Epithelial cell of proximal tubule (primary cell): ENCODE measurements around the gene MRAP. TPM values are rescaled to one million over a fixed set of nuclear protein-coding genes. Genes with fewer than 3 reads are reported as not detected.

Source experiments
- DNase-seq: peaks from one replicate; pipeline ENCODE4 v3.0.0-alpha.2; 2011; ENCODE audit warnings: low read depth
- H3K4me3 ChIP-seq: 2 replicates; pipeline ENCODE4 v1.5.1; 2011; ENCODE audit warnings: low read depth, mild to moderate bottlenecking, low read length
- CTCF ChIP-seq: conservative IDR thresholded peaks from 2 replicates; pipeline ENCODE4 v1.5.1; 2012; ENCODE audit warnings: low read depth, mild to moderate bottlenecking, low read length
- total RNA-seq: library from RNA; depleted of rRNA; stranded (reverse); fragments of >200 nt; gene quantifications from 2 replicates; pipeline ENCODE4 v1.2.3, GENCODE V29; 2015

The MRAP gene
- total RNA-seq, 1 donor from 2014 or later: not detected

GRCh38 chr21:32321480-32321879 lies 22.8 kb downstream of the MRAP start:
- no peak overlapping the region for H3K4me3 ChIP-seq
- no peak for TF ChIP-seq CTCF

GRCh38 chr21:32322103-32322502 lies 23.4 kb downstream of the MRAP start:
- no peak for TF ChIP-seq CTCF
- no peak for DNase-seq

More at GRCh38 chr21:32321480-32321879, 22.8 kb downstream of the MRAP start:
- no peak for DNase-seq

GRCh38 chr21:32322676-32323075 lies 24.0 kb downstream of the MRAP start:
- no peak for DNase-seq
- H3K4me3 ChIP-seq: no peak overlapping the region
- TF ChIP-seq CTCF: no peak

More at GRCh38 chr21:32322103-32322502, 23.4 kb downstream of the MRAP start:
- H3K4me3 ChIP-seq: no peak overlapping the region

- no peak for TF ChIP-seq CTCF
- DNase-seq: no peak
These were observed 27.1 kb downstream of the MRAP start for GRCh38 chr21:32325706-32326105.

GRCh38 chr21:32328595-32328994 lies 29.9 kb downstream of the MRAP start:
- TF ChIP-seq CTCF: no peak
- DNase-seq: no peak
- H3K4me3 ChIP-seq: no peak overlapping the region

More at GRCh38 chr21:32325706-32326105, 27.1 kb downstream of the MRAP start:
- H3K4me3 ChIP-seq: no peak overlapping the region

- TF ChIP-seq CTCF: no peak
- H3K4me3 ChIP-seq: no peak overlapping the region
- no peak for DNase-seq
These were observed 30.7 kb downstream of the MRAP start for GRCh38 chr21:32329331-32329730.

- no peak overlapping the region for H3K4me3 ChIP-seq
- TF ChIP-seq CTCF: no peak
- no peak for DNase-seq
These were observed 31.1 kb downstream of the MRAP start for GRCh38 chr21:32329776-32330175.
